ENCODE data around the gene SLAMF6.
"Not testable (repeated sequence)": the region's sequence is repeated elsewhere in the genome, so short reads cannot be mapped to it uniquely, and the experiment has no call there.

SLAMF6 gene

DNA sequence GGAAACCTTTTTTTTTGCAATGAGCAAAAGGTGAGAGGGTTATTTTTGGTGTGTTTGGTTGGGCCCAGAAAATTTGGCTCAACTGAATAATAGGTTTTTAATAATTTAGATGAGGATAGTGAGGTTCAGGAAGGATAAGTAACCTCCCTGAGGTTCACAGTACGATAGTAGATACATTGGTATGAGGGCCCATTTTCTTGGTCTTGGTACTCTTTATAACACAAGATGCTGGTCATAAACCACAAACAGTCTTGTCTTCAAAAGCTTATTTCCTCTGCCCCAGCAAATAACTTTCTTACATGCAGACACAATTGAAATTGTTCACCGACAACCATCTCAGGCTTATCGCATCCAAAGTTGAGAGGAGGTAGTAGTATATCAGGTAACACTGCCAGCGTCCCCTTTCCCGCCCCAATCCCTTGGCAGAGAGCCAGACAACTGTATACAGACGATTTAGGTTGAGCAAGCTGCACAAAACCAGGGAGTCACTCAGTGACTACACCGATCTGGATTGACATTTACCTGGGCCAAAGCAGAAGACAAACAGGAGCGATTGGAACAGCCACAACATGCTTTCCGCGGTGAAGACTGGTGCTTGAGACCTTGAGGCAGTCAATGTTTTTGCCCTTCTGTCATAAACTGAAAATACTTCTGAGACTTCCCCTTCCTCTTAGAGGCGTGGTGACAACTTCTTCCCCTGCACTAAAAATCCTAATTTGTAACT is at the start of gene SLAMF6:
SLAMF6 (minus strand) TSS at position 634 of the 724 bp plus-strand sequence; CDS start at position 571, 63 bp downstream.
- no peak for DNase-seq (ENCODE audit: low read depth, low spot score)

DNA sequence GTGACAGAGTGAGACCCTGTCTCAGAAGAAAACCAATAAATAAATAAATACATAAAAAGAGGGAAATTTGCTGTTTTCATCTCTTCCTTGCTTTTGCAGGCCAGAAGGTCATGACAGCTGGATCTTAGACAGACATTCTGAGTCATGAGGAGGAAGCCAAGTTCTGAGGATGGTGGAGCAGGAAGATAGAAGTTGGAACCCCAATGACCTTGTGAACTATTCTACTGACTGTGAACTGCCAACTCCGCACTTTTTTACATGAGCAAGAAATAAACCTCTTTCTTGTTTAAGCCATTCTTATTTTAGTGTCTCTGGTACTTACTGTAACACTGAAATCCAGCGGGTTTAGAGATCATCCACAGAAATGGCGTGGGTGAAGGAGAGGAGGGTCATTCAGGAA is 47.8 kb upstream of the SLAMF6 start:
- DNase-seq (ENCODE audit: low read depth, low spot score): no peak

- no peak for DNase-seq (ENCODE audit: low read depth, low spot score)
Observed at GRCh38 chr1:160569806-160570205, 46.8 kb upstream of the SLAMF6 start.

DNA sequence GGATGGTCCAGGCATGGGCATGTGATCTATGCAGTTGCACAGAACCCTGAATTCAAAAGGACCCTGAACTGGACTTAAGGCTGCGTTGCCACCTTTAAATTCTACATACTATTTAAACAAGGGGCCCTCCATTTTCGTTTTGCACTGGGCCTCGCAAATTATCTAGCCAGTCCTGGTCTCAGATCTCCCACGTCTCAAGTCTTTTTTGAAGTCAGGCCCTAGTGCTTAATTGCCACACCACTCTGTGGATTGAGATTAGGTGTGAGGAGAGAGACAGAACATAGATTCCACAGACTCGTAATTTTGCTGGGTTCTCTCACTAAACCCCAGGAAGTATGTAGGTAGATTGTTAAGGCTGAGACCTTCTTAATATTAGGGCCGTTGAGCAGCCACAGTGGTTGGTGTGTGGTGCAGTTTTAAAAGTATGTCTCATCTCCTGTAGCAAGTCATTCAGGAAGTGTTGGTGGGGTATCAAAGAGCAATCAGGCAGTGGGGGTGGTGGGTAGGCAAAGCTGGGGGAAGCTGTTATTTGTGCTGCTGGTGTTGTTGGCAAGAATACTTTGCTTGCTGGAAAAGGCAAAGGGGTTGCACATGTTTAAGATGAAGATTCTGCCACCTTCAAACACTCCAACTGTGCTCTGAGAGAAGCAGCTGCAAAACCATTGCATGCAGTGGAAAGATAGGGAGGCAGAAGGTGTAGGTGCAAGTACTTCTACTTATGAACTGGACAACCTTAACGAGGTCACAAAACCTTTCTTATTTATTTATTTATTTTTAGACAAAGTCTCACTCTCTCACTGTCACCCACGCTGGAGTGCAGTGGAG is 45.0 kb upstream of the SLAMF6 start:
- no peak for DNase-seq (ENCODE audit: low read depth, low spot score)

DNA sequence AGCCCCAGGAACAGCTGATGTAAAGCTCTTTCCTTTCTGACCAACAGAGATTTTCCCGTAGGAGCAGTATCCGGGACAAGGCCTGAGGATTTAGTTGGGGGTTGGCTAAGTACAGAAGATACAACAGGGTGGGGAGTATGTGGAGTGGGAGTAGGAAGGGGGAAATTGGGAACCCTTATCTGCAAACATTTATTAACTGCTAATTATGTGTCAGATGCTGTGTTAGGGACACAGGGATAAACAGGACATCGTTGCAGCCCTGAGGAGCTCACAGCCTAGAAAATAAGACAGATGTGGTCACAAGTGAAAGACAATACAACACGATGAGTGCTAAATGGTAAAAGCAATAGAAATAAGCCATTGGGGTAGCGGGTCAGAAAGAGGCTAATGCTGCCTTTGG is 44.3 kb upstream of the SLAMF6 start:
- no peak for DNase-seq (ENCODE audit: low read depth, low spot score)

DNA sequence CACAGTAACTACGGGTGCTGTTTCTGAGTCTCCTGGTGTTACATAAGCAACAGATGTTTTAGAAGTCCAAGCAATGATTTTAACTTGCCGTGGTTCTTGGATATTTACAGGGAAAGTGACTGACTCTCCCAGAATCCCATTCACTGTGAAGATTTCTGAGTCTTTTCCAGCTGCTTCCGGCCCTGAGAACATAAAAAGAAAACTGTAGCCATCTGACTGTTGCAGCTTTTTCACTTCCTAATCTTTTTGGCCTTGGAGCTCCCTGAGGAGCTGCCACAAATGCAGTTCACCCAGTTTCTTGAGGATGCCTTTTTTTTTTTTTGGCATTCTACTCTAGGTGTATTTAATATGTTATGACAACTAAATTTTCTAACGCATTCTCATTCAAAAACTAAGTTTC is 42.5 kb upstream of the SLAMF6 start:
- DNase-seq (ENCODE audit: low read depth, low spot score): no peak

- not testable (repeated sequence) for DNase-seq (ENCODE audit: low read depth, low spot score)
Observed at GRCh38 chr1:160563230-160563629, 40.2 kb upstream of the SLAMF6 start.

- not testable (repeated sequence) for DNase-seq (ENCODE audit: low read depth, low spot score)
Observed at GRCh38 chr1:160562745-160563144, 39.7 kb upstream of the SLAMF6 start.

GRCh38 chr1:160560806-160561205 is 37.8 kb upstream of the SLAMF6 start:
- no peak for DNase-seq (ENCODE audit: low read depth, low spot score)

- no peak for DNase-seq (ENCODE audit: low read depth, low spot score)
Observed at GRCh38 chr1:160560045-160560705, 37.1 kb upstream of the SLAMF6 start.

- DNase-seq (ENCODE audit: low read depth, low spot score): not testable (repeated sequence)
Observed at GRCh38 chr1:160559437-160559836, 36.4 kb upstream of the SLAMF6 start.

DNA sequence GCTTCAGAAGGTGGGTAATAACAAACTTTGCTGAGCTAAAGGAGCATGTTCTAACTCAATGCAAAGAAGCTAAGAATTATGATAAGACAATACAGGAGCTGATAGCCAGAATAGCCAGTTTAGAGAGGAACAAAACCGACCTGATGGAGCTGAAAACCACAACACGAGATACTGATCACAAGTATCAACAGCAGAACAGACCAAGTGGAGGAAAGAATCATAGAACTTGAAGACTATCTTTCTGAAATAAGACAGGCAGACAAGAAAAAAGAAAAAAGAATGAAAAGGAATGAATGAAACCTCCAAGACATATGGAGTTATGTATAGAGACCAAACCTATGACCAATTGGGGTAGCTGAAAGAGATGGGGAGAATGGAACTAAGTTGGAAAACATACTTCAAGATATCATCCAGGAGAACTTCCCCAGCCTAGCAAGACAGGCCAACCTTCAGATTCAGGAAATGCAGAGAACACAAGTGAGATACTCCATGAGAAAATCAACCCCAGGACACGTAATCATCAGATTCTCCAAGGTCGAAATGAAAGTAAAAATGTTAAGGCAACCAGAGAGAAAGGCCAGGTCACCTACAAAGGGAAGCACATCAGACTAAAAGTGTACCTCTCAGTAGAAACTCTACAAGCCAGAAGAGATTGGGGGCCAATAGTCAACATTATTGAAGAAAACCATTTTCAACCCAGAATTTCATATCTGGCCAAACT is 35.8 kb upstream of the SLAMF6 start:
- no peak for DNase-seq (ENCODE audit: low read depth, low spot score)

DNA sequence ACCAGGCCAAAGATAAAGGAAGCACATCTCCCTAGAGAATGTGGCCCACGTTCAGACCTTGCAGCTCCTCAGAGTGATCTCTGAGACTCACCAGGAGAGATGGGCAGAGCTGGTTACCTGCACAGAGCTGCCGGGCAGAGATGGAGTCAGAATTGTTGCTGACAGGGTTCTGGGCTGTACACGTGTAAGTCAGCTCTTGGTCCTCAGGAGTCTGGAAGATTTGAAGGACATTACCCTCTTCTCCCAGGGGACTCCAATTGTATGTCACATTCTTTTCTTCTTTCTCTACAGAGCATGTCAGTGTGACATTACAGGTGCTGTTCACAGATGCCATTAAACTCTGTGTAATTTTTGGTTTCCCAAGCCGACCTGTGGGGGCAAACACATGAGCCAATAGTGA is 30.7 kb upstream of the SLAMF6 start:
- DNase-seq (ENCODE audit: low read depth, low spot score): no peak

DNA sequence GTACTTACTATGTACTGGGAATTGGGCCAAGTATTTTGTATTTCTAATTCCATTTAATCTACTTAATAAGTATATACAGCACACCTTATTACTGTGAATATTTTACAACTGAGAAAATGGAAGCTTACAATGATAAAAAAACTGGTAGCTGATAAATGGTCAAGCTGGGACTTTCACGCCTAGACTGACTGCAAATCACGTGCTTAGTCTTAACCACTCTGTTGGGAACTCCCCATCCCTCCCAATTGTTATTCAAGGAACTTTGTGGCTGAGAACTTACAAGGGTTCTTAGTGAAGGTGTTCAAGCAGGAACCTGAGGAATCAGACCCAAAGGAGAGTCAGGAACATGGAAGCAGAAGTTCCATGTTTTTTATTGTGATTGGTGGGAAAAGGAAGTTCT is 29.4 kb upstream of the SLAMF6 start:
- no peak for DNase-seq (ENCODE audit: low read depth, low spot score)

DNA sequence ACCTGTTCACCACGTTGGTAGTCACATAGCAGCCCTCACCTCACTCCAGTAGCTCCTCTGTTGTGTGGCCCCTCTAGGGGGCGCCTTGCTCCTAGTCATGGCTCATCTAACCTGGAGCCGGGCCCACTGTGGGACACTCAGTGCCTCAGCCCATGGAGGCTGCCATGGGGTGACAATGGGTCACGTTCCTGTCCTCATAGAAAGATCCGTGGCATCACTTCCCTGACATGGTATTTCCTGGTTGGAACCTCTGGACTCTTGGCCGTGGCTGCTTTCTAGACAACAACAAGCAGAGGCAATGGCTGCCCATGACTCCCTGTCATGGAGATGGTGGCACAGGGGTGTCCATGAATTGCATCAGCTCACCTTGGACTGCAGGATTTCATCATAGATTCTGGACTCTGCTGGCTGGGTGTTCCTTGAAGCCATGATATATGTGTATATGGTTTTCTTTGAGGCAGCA is 27.5 kb upstream of the SLAMF6 start:
- no peak for DNase-seq (ENCODE audit: low read depth, low spot score)

- DNase-seq (ENCODE audit: low read depth, low spot score): no peak
Observed at GRCh38 chr1:160549665-160550006, 26.6 kb upstream of the SLAMF6 start.

- no peak for DNase-seq (ENCODE audit: low read depth, low spot score)
Observed at GRCh38 chr1:160548960-160549664, 26.1 kb upstream of the SLAMF6 start.

- no peak for DNase-seq (ENCODE audit: low read depth, low spot score)
Observed at GRCh38 chr1:160548183-160548582, 25.1 kb upstream of the SLAMF6 start.

DNA sequence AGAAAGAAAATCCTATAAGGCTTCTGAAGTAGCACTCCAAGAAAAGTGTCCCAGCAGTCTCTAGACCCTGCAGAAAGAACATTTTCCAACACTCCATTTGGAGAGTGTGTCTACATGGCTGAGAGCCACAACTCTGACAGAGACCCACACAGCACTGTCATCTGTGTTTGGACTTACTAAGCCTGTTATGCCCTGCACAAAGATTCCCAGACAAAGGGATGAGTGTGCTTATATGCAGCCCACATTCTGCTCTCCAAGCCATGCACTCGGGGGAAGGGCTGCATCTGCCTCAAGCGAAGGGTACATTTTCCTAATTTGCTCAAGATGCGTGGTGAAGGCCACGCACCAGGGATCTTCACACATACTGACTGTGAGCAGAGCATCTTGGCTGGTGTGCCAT is 24.4 kb upstream of the SLAMF6 start:
- no peak for DNase-seq (ENCODE audit: low read depth, low spot score)

DNA sequence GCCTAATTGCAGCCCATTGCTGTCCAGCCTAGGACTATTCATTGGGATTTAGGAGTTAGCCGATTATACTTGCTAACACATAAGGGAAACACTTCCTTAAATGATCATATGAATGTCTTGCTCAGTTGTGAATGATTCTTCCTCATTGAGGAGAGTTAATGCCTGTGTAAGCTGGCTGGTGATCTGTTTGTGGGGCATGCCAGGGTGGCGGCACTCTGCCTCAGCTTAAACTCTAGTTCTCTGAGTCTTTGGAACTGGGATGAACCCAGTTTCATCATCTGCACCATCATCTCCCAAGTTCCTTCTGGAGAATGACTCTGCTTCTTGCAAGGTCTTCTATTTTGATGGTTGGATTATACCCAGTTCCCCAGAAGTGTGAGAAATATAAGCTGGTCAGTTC is 23.9 kb upstream of the SLAMF6 start:
- DNase-seq (ENCODE audit: low read depth, low spot score): no peak

DNA sequence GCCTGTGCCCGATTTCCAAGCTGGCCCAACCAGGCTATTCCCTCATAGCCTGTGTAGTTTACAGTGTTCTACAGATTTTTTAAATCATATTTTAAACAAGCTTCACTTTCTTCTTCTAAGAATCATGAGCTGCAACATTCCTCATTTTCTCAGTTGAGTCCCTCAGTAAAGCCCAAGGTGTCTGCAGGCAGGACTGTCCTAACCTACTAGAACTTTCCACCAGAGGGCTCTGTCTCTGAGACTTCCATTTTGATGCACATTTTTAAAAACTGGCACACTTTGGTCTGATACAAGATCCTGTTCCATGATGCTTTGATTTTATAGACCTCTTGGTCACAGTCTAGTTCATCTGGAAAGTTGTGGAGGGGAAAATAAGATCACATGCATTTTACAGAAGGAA is 21.6 kb upstream of the SLAMF6 start:
- DNase-seq (ENCODE audit: low read depth, low spot score): no peak
